NCI-H82 (cell line): ENCODE data around the gene CARD18.
"Not testable (repeated sequence)": the region's sequence is repeated elsewhere in the genome, so short reads cannot be mapped to it uniquely, and the experiment has no call there.

Experiments used
- DNase-seq: peaks from one replicate; lab custom pipeline; 2025; lab: John Stamatoyannopoulos, UW

The CARD18 gene

DNA sequence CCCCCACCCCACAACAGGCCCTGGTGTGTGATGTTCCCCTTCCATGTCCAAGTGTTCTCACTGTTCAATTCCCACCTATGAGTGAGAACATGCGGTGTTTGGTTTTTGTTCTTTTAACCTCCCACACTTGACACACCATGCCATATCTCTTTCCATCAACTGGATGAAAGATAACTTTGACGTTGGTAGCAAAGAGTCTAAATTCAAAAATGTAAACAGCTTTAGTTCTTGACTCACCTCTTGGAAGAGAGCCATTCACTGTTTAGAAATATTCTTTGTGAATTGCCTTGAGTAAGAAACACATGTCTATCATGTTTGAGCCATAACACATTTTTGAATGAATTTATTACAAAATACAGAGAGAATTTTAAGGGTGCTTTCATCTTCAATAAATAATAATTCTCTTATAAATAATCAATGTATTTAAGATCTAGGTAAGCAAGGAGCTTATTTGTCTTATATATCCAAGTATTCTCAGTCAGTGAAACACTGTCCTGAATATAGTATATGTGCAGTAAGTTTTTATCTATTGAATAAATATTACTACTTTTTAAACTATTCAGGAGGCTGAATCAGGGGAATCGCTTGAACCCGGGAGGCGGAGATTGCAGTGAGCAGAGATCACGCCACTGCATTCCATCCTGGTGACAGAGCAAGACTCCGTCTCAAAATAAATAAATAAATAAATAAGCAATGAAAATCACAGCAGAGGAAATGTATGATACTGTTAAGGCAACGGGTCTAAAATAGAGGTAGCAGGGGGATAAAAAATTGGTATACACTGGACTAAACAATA lies 6.7 kb downstream of the CARD18 start:
- DNase-seq = no peak

DNA sequence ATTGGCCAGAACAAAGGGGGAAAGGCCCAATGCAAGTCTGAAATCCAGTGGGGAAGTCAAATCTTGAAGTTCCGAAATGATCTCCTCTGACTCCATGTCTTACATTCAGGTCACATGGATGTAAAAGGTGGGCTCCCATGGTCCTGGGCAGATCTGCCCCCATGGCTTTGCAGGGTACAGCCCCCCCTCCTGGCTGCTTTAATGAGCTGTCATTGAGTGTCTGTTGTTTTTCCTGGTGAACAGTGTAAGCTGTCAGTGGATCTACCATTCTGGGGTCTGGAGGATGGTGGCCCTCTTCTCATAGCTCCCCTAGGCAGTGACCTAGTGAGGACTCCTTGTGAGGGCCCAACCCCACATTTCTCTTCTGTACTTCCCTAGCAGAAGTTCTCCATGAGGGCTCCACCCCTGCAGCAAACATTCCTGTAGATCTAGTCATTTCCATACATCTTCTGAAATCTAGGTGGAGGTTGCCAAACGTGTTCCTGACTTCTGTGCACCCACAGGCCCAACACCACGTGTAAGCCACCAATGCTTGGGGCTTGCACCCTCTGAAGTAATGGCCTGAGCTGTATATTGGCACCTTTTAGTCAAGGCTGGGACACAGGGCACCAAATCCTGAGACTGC lies 9.3 kb downstream of the CARD18 start:
- DNase-seq = no peak

DNA sequence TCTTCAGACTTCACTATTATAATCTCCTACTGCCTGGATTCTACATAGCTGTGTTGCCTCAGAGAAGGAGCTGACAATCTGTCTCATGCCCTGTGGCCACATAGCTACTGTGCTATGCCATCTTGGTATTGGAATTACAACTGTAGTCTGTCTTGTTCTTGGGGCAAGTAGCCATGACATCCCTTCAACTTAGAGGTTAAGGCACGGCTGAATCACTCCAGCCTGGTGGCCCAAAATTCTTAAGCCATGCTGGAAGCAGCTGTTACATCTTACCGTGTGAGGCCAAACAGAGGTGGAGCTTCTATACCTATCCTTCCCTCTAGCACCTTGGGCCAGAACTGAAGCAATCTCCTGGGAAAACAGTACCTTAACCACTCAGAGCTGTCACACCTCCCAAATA lies 14.8 kb downstream of the CARD18 start:
- no peak for DNase-seq

DNA sequence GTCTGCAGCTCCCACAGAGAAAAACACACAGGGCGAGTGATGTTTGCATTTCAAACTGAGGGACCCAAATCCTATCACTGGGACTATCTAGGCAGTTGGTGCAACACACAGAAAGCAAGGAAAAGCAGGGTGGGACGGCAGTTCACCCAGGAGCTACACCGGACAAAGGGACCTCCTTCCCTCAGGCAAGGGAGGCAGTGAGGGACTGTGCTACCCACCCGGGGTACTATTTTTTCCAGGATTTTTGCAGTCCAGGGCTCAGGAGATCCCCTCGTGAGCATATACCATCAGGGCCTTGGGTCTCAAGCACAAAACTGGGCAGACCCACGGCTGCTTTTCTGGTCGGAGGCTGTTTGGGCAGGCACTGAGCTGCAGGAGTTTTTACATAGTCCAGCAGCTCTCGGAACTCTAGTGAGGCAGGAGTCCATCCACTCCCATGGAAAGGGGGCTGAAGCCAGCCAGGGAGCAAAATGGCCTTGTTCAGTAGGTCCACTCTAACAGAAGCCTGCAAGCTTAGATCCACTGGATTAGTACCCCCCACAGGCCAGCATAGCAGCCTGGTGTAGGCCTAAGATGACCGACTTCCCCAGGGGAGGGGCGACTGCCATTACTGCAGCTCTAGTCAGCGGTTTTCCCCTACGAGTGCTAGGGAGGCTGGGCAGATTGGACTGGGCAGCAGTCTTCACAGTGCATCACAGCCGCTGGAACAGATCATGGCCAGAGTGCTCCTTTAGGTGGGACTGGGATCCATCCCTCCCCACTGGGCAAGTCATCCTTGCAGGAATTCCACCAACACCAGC lies 28.2 kb downstream of the CARD18 start:
- DNase-seq = no peak

DNA sequence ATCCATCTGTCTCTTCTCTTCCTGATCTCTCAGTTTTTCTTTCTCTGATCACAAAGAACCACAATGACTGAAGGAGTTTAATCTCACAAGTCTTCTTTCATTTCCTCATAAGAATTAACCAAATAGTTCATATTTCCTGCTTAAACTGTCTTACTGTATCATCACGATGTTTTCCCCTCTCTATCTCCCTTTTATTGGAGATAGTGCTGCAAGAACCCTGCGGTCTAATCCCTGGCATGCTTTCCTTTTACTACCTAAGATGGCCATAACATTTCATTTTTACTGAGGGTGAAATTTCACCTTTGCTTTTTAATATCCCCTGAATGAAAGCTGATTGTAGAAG lies 28.9 kb downstream of the CARD18 start:
- no peak for DNase-seq

DNA sequence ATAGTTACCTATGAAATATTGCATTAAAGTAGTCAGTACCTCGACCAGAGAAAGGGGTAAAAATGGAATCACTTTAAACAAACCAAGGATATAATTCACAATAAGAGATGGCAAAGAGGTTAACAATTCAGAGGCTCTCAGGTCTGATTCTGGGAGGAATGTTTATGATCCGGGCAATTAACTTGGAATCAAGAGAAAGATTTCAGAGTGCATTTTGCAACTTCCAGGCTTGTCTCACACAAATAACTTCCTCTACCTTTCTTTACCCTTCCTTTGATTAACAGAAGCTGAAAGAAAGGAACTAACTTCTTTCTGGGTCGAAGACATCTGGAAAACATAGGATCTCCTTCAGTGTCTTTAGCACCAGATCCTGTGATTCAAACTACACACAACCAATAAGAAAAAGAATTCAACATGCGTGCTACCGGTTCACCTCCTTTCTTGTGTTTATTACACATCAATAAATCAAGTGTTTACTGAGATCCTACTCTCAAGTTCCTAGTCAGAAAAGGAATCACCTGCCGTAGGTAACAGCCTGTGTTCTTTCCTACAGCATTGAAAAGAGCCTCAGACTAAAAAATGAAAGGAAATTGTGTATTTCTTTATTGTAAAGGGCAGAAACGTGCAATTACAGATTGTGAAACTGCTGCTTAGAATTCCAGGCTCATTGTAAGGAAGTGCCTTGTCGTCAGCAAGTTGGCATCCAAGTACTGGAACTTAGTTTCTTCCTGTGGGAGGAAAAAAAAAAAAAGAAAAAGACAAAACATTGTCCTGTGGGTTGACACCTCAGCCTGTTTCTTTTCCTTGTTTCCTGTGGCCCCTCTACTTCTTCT lies 29.5 kb downstream of the CARD18 start:
- DNase-seq = no peak

DNA sequence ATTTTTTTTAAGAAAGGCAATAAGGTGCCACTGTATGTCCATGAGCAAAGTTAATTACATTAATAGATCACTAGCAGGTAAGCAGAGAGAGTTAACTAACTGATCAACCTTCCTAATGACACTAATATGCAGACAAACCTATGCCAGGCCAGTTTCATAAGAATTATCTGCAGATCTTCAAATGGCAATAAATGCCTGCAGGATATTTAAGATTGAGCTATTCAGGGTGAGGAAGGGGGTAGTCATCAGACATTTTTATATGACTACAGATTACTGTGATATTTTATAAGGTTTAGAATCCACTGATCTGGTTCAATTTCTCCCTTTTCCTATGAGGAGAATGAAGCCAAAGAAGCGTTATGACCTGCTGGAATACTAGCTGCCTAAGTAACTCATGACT lies 30.2 kb downstream of the CARD18 start:
- no peak for DNase-seq

DNA sequence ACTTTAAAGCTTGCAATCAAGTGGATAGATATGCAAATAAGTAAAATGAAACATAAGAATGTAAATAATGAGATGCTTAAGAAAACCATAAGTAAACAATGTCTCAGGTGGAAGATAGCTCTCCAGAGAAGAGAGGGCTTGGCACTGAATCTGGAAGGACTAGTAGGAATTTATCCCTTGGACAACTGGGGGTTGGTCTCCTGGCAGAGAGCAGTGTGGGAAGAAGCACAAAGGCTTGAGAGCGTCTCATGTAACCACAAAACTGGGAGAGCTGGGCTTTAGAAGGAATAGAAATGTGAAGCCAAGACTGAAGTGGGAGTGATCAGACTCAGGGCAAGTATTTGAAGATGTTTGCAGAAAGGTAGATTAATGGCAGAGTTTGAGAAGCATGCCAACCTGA lies 31.3 kb downstream of the CARD18 start:
- no peak for DNase-seq

DNA sequence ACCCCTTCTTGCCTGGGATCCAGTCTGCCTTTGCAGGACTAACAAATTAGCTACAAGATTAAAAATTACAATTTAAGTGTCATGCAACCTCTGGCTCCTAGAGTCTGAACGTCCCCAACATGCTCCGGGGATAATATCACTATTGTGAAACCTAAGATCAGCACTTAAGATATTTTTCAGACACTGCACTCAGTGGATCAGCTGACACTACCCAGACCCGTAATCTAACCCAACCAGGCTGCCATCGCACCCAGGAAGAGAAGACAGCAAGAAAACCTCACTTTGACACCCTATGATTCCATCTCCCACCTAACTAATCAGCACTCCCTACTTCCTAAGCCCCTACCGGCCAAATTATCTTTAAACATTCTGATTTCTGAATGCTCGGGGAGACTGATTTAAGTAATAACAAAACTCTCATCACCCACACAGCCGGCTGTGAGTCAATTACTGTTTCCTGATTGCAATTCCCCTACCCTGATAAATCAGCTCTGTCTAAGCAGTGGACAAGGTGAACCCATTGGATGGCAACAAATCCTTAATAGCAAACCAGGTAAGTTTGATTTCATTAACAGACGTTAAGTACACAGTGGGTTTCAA lies 32.2 kb downstream of the CARD18 start:
- not testable (repeated sequence) for DNase-seq

DNA sequence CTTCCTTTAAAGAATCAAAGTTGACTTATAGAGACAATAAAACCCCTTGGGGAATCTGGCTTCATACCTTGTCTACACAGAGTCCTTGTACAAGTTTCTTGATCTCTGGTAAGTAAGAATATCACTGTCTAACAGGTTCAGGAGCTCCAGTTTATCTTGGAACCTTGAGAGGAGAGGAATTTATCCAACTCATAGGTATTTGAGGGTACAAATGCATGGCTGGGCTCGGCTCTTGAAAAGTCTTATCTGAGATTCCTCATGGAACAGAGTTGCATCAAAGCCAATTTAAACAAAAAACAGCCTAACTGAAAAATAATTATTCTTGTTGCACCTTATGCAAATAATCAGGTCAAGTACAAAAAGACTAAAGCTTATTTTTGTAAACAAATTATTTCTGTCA lies 33.4 kb downstream of the CARD18 start:
- no peak for DNase-seq

DNA sequence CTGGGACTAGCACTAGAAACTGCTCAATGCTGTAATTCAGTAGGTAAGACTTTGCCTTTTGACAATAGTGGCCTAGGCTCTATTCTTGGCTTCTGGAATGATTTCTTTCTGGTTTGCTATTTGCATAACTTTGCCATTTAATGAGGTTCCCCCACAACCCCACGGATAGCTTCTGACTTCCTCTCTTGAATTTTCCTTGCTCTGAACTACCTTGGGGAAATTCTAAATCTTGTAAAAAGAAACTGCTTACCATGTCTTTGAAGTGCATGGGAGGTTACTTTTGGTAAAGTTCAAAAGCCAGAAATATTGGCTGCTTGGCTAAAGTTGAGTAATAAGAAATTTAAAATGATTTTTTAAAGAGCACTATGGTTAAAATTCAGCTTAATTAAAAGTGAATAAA lies 35.3 kb downstream of the CARD18 start:
- DNase-seq = no peak

DNA sequence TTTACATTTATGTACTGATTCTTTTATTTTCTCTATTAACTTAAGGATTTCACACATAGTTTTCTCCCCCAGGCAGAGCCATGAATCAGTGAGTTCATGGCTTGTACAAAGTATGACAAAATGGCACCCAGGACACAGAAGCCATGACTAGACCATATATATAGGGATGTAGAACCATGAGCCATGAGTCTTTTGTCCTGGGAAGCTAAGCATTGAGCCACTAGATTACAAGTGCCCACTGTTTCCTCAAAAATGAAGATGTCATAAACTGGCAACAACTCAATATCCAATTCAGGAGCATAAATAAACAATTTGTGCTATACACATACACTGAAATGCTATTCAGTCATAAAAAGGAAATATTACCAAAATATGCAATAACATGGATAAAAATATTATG lies 36.2 kb downstream of the CARD18 start:
- DNase-seq = no peak

DNA sequence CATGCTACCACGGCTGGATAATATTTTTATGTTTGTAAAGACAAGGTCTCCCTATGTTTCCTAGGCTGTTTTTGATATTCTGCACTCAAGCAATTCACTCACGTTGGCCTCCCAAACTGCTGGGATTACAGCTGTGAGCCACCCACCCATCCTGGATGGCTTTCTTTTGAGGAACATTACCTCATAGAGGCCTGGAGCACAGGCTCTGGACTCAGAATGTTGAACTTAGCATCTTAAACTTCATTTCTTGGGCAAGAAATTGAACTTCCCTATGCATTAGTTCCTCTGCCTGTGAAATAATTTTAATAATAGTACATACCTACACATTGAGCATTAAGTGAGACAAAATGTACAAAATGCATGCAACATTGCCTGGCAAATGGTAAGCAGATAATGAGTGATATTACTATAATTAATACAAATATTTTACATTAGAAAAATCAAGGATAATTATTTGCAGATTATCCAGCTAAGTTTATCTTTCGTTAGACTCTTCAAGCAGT lies 37.4 kb downstream of the CARD18 start:
- not testable (repeated sequence) for DNase-seq

DNA sequence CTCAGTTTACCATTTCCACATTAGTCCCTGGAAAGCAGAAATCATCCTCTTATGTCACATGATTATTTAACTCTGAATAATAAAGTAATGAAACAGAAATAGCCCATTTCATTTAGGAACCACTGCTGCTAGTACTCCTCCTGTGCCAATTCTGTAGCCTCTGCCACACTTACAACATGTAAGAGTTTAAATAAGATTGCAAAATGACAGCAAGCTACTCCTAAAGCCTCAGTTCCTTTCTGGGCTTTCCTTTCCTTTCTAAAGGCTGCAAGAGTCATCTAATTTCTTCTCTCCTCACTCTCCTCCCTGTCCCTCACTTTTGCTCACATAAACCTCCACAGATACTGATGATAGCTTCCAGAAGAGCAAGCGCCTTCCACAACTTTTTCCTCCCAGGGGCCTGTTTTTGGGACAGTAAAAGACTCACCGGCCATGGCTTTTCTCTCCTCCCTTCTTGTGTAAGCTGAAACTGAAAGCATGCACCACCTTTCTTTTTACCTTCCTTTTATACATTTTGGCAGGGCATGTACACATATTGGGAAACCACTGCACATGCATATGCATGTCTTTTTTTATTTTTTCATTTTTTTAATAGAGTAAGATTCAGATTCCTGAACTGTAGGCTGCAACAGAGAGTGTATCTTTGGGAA lies 38.5 kb downstream of the CARD18 start:
- DNase-seq = no peak

DNA sequence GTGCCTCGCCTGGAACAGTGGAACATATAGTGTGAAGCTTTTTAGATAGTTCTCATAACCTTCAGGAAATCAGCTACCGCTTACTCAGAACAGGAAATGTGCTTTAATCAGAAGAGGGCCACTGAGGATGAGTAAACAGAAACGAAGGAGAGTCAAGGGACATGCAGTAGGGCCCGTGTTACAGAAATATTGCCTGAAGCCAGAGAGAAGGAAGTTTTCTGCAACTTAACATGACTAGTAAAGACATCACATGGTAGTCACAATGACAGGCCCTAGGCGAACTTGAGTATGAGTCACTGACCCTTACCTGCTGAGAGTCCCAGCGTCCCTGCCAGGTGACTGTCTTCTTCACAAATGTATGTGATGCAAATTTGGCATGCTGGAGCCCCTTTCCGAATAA lies 39.4 kb downstream of the CARD18 start:
- DNase-seq = no peak

DNA sequence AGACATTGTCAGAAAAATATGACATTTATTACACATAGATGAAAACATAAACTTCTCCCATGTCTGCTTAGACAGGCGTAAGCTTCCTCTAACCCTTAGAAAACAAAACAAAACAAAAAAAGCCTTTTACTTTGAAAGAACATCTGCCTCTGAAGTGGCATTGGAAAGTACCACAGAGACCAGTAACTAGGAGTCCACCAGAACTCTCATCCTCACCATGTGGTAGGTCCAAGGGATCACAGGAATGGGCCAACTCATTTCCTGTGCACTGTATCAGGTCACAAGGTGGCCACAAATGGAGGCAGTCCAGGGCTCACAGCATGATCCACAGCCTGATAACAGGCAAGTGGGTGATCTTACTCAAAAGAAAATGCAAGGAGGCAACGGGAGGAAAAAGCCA lies 40.0 kb downstream of the CARD18 start:
- DNase-seq = not testable (repeated sequence)

DNA sequence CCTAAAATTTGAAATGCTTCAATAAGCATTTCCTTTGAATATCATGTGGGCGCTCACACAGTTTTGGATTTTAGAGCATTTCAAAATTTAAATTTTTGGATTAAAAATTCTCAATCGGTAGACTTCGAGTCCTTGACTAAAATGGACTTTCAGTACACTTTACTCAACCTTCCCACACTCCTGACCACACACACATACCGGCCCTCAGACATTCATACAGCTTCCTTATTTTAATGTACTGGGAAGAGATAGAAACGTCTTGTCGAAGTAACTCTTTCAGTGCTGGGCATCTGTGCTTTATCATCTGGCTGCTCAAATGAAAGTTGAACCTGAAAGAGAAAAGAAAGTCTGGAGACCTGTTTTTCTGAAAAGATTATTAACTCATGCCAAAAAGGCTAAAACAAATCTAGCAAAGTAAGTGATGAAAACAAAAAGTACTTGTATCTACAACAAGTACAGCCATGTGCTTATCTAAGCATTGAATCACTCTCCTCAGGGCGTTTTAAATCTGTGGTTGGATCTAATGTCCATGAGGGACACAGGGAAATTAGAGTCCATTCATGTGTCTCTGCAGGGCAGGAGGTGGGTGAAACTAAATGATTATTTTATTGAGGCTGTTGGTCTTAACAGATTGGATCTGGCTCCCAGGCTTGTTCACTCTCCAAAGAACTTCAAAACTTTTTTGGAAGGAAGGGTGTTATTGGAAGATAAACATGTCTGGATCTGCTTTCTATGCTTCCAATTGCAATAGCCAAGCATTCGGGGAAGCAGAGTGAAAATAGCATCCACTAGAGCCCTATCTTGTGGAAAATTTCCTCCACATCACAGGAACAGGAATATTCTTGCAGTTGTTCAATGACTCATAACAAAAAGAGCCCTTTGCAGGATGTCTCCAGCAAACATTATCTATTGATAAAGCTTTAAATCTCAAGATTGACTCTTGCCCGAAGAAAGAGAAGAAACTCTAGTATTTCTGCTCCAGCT lies 47.0 kb downstream of the CARD18 start:
- no peak for DNase-seq
